PFSK-1 (cell line): ENCODE data around the gene LHFPL3.

Source experiments
- FOXP2 ChIP-seq: optimal IDR thresholded peaks from 2 replicates; pipeline ENCODE3; 2011; ENCODE audit warnings: borderline replicate concordance, control low read depth, inconsistent platforms; ENCODE audit not compliant: insufficient read depth; ENCODE audit errors: extremely low read length, extremely low read depth
- POLR2AphosphoS5 ChIP-seq: IDR thresholded peaks from 2 replicates; pipeline ENCODE4 v1.6.1; 2012; ENCODE audit warnings: low read depth, mild to moderate bottlenecking, control low read depth, low read length, moderate library complexity
- REST ChIP-seq, 2 experiments: IDR thresholded peaks; 2 replicates each; pipeline versions ENCODE4 v1.6.1 to v1.8.0; 2011 to 2012; ENCODE audit warnings: low read depth in 2 of 2, low read length in 2 of 2, control low read depth in 1 of 2, inconsistent platforms in 1 of 2, mild to moderate bottlenecking in 1 of 2, moderate library complexity in 1 of 2; ENCODE audit not compliant: insufficient read depth in 1 of 2
- SIN3A ChIP-seq: IDR thresholded peaks from 2 replicates; pipeline ENCODE4 v1.6.1; 2012; ENCODE audit warnings: mild to moderate bottlenecking, low read length, moderate library complexity, borderline replicate concordance; ENCODE audit not compliant: insufficient read depth
- TAF1 ChIP-seq: IDR thresholded peaks from 2 replicates; pipeline ENCODE4 v1.6.1; 2012; ENCODE audit warnings: low read length, control low read depth, borderline replicate concordance; ENCODE audit not compliant: insufficient read depth

Gene LHFPL3

GRCh38 chr7:104795616-104796398 lies 467.4 kb downstream of the LHFPL3 start:
- no peak for TF ChIP-seq TAF1
- no peak for TF ChIP-seq REST (IDR thresholded peaks at IDR 0.05; ENCODE audit: insufficient read depth in 1 of 2, low read depth in 2 of 2, low read length in 2 of 2)
- no peak for TF ChIP-seq SIN3A
- TF ChIP-seq POLR2AphosphoS5, result no peak
- no peak for TF ChIP-seq FOXP2

DNA sequence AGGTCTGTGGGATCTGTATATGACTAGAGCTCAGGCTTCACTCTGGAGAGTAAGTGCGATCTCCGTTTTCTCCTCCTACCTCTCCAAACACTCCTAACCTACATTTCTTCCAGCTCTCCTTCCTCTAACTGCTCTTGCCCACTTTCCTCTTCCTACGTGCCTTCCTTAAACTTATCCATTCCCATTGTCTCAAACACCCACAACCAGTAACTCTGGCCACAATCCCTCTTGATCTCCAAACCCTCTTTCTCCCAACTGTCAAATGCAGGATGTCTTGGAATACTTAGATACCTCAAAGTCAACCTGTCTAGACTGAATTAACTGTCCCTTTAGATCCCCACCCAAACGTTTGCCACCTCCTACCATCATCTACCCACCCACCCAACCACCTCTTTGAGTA lies 471.9 kb downstream of the LHFPL3 start:
- TF ChIP-seq REST (IDR thresholded peaks at IDR 0.05; ENCODE audit: insufficient read depth in 1 of 2, low read depth in 2 of 2, low read length in 2 of 2) (no peak), TAF1 (no peak), POLR2AphosphoS5 (no peak), FOXP2 (no peak), SIN3A (no peak)

GRCh38 chr7:104801022-104801421 lies 472.6 kb downstream of the LHFPL3 start:
- TF ChIP-seq TAF1 (no peak), FOXP2 (no peak), SIN3A (no peak), POLR2AphosphoS5 (no peak), REST (IDR thresholded peaks at IDR 0.05; ENCODE audit: insufficient read depth in 1 of 2, low read depth in 2 of 2, low read length in 2 of 2) (no peak)

- TF ChIP-seq TAF1 (no peak), POLR2AphosphoS5 (no peak), REST (IDR thresholded peaks at IDR 0.05; ENCODE audit: insufficient read depth in 1 of 2, low read depth in 2 of 2, low read length in 2 of 2) (no peak), FOXP2 (no peak), SIN3A (no peak)
Observed at GRCh38 chr7:104803931-104804330, 475.5 kb downstream of the LHFPL3 start.
